GM12874 (cell line): ENCODE measurements around the gene CAB39.

Source experiments
- CTCF ChIP-seq: IDR thresholded peaks from 2 replicates; pipeline ENCODE4 v1.5.1; 2011; ENCODE audit warnings: low read depth, mild to moderate bottlenecking, control low read depth, low read length, moderate library complexity; ENCODE audit not compliant: insufficient read depth

CAB39 gene

DNA sequence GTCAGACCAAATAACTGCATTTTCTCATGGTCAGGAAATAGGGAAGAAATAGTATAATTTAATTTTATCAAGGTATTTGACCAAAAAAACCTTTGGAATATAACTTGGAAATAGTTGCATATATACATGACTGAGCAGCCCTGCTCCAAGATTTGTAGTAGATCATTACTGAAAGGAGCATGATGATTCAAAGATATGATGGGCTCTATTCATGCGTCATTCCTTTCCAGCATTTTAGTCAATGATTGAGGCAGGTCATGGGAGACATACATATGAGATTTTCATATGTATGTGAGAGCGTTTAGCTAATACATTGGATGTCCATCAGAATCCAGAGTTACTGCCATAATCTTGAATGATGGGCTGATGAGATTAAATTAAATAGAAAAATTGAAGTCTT is 74.5 kb downstream of the CAB39 start:
- no peak for TF ChIP-seq CTCF

GRCh38 chr2:230788554-230789175 is 76.0 kb downstream of the CAB39 start:
- TF ChIP-seq CTCF: no peak

GRCh38 chr2:230790981-230791380 is 78.3 kb downstream of the CAB39 start:
- TF ChIP-seq CTCF: no peak

GRCh38 chr2:230793572-230794359 is 81.1 kb downstream of the CAB39 start:
- no peak for TF ChIP-seq CTCF

DNA sequence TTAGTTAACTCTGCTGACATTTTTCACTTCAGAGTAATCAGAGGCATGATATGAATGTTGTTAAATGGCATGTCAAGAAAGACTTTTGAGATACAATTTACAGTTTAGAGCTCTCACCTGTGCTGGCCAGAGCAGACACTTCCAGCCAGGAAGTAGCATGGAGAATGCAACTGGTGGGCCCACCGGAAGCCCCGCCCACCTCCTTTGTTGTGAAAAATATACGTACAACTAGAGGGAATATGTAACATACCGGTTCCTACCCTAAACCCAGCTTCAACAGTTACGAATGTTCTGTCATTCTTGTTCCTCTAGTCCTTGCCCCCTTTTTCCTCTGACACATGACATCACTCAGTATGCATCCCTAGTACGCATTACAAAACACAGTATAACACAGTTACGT is 81.9 kb downstream of the CAB39 start:
- TF ChIP-seq CTCF: no peak

- TF ChIP-seq CTCF: no peak
These were observed 83.2 kb downstream of the CAB39 start for GRCh38 chr2:230795856-230796255.

DNA sequence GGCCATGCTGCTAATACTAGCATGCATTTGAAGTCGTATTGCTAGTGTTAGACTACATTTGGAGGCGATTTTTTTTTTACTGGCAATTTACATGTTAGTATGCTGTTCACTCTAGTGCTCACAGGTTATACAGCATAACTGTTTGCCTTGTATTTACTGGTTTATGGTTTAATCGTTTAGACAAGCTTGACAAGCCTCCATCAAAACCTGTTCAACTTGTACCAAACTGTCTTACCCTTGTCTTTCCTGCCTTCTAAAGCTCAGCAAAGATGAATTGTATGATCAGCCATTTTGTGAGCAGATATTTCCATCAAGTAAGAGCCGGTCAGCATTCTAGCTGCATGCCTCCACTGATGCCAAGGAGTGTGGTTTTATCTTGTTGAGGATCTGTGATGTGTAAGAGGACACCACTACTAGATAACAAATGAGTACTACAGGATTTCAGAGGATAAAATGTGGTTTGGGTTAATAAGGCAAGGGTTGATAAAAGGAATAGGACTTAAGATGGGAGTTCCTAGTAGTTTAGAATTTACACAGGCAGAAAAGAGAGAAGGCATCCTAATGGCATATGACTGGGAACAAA is 83.7 kb downstream of the CAB39 start:
- no peak for TF ChIP-seq CTCF
